HG02642 (cell line): ENCODE data around the gene TMEM181.
A peak's percentile ranks its signal among the peaks of the same experiment; 100 is the strongest.
"Not testable (repeated sequence)": the region's sequence is repeated elsewhere in the genome, so short reads cannot be mapped to it uniquely, and the experiment has no call there.

Experiments
- ATAC-seq: cut with Tn5 transposase; IDR thresholded peaks from one replicate; pipeline ENCODE4 v1.9.1; 2021; ENCODE audit warnings: mild to moderate bottlenecking; ENCODE audit not compliant: unreplicated experiment, poor library complexity

Gene TMEM181

DNA sequence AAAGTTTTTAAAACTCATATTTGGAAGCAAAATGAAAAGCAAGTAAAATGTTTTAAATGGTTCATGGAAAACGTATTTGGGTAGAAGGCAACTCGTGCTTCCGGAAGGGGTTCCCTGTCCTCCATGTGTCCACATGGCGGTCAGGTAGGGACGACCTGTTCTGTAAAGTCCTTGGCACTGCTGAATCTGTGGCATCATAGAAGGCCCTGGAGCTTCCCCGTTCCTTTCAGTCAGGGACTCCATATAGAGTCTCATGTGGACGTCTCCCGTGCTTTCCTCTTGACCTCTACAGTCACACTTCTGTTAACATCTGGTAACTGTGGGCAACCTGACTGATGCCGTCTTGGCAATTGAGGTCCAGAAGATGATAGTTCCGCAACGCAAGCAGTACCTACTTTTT is 73.2 kb downstream of the TMEM181 start:
- no peak for ATAC-seq

- ATAC-seq: no peak
Observed at GRCh38 chr6:158634695-158635426, 75.0 kb downstream of the TMEM181 start.

DNA sequence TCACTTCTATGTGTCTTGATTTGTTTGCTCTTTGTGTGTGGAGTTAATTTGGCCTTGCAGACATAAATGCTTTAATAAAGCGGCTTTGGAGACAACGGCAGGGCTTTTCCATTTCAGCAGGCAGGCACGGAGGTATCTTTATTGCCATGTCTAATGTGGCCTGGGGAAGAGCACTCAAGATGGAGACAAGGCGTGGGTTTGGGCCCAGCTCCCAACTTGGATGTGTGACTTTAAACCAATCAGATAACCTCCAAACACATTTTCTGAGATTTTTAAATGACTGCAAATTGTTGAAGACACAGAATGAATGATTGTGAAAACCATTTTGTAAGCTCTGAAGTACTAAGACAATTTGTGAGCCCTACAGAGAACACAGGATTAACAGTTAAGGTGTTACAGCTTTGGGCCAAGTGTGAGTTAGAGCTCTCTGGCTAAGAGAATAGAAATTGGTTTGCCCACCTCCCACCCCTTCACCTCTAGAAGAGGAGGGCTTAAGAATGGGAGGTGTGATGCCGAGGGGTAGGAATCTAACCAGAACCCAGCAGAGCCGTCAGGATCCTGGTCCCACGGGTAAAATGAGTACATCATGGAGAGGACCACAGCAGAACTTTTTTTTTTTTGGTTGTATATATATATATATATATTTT is 75.7 kb downstream of the TMEM181 start:
- no peak for ATAC-seq

DNA sequence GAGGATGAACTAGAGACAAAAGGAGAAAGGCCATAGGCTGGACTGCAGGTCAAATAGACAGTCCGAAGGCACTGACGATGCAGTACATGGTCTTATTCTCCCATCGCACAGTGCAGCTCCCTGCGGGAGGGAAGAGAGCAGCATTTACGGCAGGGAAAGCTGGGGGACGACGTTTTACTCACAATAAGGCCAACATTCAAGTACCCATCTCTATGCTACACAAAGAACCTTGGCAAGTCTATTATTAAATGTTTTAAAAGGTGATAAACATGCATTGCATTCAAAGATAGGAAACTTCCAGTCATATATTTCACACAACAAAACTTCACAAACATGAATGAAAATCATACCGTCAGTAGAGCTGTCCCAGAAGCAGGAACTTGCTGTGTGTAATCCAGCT is 76.9 kb downstream of the TMEM181 start:
- no peak for ATAC-seq

DNA sequence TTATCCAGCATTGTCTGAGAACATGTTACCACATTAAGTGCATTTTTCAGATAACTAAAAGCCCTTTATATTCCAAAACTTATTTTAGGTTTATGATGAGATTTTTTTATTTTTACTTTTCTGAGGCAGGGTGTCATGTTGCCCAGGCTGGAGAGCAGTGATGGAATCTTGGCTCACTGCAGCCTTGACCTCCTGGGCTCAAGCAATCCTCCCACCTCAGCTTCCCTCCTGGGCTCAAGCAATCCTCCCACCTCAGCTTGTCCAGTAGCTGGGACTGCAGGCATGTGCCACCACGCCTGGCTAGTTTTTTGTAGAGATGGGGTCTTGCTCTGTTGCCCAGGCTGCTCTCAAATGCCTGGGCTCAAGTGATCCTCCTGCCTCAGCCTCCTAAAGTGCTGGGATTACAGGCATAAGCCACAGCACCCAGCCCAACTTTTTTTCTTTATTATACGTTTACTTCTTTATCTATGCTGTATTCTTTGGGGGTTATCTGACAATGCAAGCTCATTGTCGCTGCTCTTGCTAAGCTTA is 78.5 kb downstream of the TMEM181 start:
- ATAC-seq: no peak

DNA sequence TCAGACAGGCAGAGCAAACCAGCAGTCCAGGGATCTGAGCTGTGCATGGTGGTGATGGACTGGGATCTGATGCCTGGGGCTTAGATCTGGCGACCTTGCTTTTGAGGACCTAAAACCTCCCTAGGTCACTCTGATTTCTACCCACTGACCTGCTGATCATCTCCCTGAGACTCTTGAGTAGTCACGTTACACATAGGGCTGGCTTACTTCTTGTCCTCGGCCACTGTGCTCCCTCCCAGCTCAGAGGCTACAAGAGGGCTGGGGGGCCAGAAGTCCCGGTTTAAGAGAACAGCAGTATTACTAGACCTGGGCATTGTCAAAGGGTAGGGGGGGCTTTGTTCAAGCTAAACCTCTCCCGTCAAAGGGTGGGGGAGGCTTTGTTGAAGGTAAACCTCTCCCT is 79.2 kb downstream of the TMEM181 start:
- ATAC-seq: no peak

DNA sequence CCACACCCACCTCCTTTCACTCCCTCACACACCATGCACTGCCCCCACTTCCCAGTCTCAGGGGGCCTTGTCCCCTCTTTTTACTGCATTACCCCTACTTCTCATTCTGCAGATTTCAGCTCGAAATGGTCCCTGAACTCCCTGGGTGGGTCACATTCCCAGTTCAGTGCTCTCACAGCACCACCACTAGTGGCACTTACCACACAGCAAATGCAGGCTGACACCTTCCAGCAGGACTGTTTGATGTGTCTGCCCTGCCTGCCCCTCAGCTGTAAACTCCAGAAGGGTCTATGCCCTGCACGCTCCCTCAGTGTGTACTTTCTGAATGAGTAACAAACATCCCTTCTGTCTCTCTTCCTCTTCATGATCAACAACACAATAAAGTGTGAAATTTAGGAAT is 80.6 kb downstream of the TMEM181 start:
- ATAC-seq: no peak

- ATAC-seq: no peak
Observed at GRCh38 chr6:158642097-158642601, 82.3 kb downstream of the TMEM181 start.

DNA sequence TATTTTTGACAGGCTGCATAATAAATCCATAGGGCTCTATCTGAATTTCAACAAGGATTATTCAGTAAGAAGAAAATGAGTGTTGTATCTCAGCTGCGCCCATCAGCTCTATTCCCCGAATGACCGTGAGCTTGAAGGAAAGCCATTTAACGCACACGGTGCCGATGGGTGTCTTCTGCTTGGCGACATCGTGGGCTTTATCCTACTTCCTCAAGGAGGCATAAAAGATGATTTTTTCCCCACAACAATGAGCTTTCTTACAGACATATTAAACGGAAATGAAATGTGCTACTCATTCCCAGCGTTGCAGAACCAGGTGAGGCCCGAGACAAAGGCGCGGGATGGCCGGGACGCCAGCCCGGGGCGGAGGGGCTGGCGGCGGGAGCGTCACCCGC is 83.9 kb downstream of the TMEM181 start:
- no peak for ATAC-seq

DNA sequence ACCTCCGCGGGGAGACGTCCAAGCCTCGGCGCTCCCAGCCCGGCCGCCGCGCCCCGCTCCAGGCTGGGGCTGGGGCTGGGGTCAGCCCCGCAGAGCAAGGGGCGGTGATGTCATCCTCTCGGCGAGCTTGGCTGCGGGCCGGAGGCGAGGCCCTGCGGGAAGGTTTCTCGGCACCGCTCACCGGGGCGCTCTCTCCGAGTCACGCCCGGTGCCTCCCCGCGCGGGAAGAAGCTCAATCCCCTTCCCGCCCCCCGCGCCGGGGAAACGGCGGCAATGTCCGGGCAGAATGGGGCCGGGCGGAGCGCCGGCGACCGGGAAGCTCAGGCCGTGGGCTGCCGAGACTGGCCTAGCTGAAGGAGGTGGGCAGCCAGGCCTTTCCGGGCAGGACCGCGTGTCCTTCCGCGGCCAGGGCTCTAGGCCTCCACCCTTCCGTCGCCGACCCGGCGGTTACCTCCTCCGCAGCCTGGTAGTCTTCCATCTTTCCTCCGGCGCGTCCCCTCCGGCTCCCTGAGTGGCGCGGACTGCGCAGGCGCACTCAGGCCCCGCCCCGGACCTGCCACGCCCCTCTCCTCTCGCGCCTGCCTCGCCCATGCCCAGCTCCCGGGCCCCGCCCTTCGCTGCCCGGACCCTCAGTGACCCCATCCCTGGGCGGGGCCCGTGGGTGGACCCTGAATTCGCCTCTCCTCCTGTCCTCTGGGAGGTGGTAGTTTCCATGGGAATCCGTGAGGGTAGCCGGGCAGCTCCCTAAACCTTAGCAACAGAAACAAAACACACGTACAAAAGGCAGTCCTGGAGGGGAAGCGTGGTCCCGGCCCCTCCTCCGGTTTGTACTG is 84.6 kb downstream of the TMEM181 start, which contains the start of gene DYNLT1:
TSS of gene DYNLT1 (minus strand) at position 513 of the 833 bp plus-strand sequence. CDS start at position 478, 35 bp downstream.
- ATAC-seq: peak; percentile 73

- ATAC-seq: no peak
Observed at GRCh38 chr6:158645064-158646022, 85.5 kb downstream of the TMEM181 start.

DNA sequence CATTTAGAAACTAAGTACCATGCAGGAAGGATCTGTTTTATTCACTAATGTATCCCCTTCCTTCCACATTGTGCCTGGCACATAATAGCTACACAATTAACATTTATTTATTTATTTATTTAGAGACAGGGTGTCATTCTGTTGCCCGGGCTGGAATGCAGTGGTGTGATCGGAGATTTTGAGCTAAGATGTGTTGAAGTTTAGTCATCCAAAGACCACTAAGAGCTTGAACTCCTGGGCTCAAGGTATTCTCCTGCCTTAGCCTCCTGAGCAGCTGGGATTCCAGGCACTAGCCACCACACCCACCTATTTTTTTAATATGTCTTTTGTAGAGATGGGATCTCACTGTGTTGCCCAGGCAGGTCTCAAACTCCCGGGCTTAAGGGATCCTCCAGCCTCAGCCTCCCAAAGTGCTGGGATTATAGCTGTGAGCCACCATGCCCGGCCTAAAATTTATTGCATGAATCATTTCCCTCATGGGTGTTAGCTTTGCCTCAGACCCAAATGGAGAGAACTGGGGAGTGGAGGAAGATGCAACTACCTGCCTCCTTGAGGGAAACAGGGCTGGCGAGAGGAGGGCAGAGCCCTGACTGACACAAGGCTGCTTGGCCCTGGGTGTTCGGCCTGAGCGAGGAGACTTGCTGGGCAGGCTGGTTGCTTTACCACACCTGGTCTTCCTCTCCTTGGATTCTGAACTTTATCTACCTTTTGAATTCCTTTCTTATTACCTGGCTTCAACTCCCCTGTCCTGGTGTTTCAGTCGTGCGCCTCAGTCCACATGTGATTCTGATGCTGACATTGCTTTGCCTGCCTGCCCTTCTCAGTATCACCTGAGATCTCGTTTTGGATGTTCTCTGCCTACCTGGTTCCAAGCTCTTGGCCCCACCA is 86.4 kb downstream of the TMEM181 start:
- no peak for ATAC-seq

DNA sequence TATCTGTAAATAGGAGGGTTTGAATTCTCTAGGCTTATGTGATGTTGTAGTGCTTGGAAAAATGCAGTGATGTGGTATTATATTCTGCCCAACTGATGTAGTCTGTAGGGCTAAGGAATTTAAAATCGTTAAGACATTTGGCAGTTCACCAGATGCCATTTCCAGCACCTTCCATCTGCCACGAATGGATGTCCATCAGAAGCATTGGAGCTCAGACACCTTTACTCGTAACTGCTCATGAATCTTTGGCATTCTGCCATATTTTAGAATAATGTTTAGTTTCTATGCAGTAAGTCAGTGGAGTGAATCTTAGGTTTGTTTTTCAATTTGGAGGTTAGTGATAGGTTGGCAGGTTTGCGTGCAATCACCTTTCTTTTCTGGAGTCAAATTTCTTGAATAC is 87.6 kb downstream of the TMEM181 start:
- no peak for ATAC-seq

DNA sequence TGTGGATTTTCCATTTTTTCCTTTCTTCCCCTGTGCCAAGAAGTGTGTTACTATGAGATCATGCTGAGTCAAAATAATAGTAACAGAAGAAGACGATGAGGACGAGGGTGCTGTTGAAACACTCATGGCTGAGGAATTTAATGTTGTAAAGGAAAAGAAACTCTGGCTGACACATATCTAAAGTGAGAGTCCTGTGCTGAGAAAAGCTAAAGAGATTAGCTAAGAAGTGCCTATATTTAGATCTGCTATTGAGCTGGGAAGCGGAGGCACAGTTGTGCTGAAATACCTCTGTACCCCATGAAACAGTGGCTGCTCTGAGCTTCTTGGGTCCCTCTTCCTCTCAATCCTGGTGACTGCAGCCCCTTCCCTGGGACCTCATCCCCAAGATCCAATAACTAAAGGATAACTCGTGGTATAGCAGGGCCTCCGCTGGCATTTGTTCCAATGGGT is 88.8 kb downstream of the TMEM181 start:
- no peak for ATAC-seq

GRCh38 chr6:158649289-158650143 is 89.6 kb downstream of the TMEM181 start, which contains the start of gene SYTL3:
Gene SYTL3 (plus strand): TSS chr6:158650054. CDS start chr6:158663269, 13,215 bp downstream.
- peak; percentile 58 for ATAC-seq

DNA sequence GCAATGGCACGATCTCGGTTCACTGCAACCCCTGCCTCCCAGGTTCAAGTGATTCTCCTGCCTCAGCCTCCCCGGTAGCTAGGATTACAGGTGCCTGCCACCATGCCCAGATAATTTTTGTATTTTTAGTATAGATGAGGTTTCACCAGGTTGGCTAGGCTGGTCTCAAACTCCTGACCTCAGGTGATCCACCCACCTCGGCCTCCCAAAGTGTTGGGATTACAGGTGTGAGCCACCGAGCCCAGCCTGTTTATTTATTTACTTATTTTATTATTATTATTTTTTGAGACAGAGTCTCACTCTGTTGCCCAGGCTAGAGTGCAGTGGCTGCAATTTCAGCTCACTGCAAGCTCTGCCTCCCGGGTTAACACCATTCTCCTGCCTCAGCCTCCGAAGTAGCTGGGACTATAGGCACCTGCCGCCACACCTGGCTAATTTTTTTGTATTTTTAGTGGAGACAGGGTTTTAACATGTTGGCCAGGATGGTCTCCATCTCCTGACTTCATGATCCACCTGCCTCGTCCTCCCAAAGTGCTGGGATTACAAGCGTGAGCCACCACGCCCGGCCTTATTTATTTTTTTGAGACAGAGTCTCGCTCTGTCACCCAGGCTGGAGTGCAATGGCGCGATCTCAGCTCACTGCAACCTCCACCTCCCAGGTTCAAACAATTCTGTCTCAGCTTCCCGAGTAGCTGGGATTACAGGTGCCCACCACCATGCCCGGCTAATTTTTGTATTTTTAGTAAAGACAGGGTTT is 92.3 kb downstream of the TMEM181 start:
- not testable (repeated sequence) for ATAC-seq
